Measurements from ENCODE around the gene RPL35.

RPL35 gene

DNA sequence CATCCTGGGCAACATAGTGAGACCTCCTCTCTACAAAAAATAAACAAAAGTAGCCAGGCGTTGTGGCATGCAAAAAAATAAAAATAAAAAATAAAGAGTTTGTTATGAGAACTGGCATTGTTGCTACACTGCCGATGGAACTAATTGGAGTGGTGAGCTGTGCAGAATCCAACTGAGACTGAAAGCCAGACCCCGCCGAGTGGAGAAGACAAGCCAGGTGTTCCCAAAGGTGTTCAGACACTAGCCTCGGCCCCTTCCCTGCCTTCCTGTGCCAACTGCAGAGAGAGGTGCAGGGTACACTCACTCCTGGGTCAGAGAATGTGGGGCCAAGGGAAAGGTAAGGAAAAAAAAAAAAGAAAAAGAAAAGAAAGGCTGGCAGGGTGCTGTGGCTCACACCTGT is 46.2 kb downstream of the RPL35 start:
- no peak for DNase-seq

DNA sequence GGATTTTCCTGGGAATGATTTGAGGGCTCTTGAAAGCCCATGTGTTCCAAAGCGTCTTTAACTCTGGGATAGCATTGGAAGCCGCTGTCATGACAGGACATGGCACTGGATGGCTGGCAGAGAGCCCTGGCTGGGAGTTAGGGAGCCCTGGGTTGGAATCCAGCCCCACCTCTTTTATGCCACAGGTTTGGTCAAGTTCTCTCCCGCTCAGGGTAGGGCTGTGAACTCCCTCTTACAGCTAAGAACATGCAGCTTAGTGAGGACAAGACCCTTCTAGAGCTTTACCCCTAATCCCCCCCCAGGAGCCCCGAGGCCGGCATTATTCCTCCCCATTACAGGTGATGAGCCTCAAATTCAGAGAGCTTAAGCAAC is 47.6 kb downstream of the RPL35 start:
- DNase-seq, result no peak

DNA sequence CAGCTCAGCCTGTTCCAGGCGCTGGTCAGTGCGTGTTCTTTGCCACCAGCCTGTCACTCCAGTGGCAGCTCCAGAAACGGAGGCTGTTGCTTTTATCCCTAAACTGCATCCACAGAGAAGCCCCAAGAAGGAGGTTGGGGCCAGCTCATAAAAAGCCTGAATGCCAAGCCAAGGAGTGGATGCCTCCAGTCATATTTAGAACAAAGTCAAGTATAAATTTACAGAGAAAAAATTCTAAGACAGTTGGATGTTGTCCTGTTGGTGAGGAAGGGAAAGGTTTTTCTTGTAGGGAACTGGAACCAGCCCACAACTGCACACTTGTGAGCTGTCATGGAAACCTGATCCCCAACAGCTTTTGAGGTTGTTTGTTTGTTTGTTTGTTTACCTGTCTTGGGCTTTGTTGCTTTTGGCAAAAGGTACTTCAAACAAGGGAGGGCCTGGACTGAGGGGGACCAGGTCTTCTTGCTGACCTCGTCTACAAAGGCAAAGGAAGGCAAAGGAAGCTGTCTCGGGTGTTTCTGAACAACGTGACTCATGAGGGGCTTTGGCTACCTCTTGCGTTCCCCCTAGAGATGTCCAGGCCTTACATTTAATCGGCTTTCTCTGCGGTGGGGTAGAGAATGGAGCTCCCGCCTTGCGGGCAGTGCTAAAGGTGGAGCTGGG is 48.1 kb downstream of the RPL35 start:
- DNase-seq, result no peak

GRCh38 chr9:124813041-124813440 is 48.7 kb downstream of the RPL35 start:
- DNase-seq, result no peak

- no peak for DNase-seq
Measured at GRCh38 chr9:124812441-124812876, 49.3 kb downstream of the RPL35 start.

DNA sequence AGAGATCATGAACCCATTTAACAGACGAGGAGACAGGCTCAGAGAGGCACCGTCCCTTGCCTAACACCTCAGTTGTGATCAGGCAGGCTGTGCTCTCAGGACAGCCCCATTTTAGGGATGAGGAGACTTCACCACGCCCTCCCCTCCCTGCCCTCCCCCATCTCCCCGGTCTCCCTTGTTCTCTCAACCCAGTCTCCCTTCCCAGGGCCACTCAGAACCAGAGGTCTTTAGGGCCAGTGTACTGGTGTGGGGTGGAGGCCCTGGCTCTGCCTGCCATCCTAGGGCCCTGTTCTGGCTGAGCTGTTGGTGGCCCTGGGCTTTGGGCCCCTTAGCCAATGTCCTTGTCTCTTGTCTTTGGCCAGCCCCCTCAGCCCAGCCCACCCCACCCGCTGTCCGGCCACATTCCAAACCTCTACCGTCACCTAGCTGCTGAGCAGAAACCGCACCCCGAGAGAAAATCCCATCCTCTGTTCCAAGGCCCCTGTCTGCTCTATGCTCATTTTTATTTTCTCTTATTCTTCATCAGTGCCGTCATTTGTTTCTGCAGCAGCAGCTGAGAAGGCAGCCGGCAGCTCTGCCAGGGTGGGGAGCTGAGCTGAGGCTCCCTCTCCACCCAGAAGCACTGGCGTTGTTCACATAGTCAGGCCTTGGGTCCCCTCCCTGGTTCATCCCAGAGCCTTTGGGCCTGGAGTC is 50.9 kb downstream of the RPL35 start:
- DNase-seq, result no peak

DNA sequence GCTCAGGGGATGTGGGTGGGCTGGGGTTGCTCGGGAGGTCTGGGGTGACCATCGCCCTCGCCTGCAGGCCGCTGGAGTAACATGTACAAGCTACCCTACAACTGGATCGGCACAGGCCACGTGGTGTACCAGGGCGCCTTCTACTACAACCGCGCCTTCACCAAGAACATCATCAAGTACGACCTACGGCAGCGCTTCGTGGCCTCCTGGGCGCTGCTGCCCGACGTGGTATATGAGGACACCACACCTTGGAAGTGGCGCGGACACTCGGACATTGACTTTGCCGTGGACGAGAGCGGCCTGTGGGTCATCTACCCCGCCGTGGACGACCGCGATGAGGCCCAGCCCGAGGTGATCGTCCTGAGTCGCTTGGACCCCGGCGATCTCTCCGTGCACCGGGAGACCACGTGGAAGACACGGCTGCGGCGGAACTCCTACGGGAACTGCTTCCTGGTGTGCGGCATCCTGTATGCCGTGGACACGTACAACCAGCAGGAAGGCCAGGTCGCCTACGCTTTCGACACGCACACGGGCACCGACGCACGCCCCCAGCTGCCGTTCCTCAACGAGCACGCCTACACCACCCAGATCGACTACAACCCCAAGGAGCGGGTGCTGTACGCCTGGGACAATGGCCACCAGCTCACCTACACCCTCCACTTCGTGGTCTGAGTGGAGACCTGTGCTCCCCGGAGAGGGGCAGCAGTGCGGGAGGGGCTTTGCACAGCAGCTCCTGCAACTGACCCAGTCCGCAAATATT is 51.8 kb downstream of the RPL35 start:
- DNase-seq, result no peak

- DNase-seq, result no peak
Measured at GRCh38 chr9:124809211-124809610, 52.5 kb downstream of the RPL35 start.

DNA sequence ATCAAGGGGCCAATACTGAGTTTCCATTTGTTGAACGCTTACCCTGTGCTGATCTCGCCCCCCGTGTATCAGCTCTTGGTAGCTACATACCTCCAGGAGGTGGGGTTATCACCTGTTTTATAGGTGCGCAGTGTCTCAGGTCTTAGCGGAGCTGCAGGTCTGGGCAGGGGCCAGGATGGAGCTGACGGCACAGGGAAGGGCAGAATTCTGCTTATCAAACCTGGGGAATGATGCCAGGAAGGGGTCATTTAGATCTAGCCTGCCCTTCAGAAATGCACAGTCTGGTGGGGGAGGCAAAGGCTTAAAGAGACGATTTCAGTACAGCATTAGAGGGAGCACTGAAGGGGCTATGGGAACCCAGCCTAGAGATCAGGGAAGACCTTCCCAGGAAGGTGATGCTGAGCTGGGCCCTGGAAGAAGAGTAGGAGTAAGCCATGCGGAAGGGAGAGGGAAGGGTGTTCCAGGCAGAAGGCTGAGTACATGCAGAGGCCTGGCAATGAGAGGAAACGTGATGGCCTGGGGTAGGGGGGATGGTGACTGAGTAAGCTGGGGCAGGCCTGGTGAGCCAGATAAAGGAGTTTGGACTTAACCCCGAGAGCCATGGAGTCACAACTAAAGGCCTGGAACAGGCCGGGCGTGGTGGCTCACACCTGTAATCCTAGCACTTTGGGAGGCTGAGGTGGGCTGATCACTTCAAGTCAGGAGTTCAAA is 53.4 kb downstream of the RPL35 start:
- DNase-seq, result no peak

Data from stimulated activated CD4-positive, alpha-beta T cell treated with anti-CD3 and anti-CD28 coated beads, Interleukin-4, amount 100 ng/mL, for 4 hours (primary cell).